ENCODE data around the gene MDM2.
"Not testable (repeated sequence)": the region's sequence is repeated elsewhere in the genome, so short reads cannot be mapped to it uniquely, and the experiment has no call there.

The MDM2 gene

GRCh38 chr12:68827895-68828671, 20.1 kb downstream of the MDM2 start:
- no peak for DNase-seq (ENCODE audit: low spot score)

DNA sequence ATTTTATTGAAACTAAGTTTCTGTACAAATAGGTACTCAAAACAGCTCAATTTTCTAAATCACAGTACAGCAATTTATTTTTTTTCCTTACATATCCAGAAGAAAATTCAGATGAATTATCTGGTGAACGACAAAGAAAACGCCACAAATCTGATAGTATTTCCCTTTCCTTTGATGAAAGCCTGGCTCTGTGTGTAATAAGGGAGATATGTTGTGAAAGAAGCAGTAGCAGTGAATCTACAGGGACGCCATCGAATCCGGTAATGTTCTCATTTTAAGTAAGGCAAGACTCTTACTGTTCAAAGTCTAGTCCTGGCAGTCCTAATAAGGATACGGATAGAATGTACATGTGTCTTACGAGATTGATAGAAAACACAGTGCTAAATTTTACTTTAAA, 20.7 kb downstream of the MDM2 start:
- DNase-seq (ENCODE audit: low spot score) = no peak

DNA sequence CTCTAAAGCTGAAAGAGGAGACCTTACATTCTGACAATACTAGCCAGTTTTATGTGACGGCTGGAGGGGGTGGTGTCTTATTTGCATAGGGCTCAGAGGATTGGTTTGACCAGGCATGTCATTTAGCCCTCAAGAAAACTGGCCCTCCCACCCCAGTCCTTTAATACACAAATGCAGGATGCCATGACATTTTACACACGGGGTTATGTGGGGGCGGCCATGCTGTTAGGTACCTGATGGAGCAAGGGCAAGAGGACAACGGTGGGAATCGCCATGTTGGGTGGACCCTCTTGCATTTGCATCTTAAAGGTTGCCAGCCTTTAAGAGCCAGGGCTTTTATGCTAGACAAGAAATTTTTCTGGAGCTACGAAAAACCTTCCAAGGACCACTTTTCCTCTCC, 23.3 kb downstream of the MDM2 start:
- DNase-seq (ENCODE audit: low spot score) = no peak

DNA sequence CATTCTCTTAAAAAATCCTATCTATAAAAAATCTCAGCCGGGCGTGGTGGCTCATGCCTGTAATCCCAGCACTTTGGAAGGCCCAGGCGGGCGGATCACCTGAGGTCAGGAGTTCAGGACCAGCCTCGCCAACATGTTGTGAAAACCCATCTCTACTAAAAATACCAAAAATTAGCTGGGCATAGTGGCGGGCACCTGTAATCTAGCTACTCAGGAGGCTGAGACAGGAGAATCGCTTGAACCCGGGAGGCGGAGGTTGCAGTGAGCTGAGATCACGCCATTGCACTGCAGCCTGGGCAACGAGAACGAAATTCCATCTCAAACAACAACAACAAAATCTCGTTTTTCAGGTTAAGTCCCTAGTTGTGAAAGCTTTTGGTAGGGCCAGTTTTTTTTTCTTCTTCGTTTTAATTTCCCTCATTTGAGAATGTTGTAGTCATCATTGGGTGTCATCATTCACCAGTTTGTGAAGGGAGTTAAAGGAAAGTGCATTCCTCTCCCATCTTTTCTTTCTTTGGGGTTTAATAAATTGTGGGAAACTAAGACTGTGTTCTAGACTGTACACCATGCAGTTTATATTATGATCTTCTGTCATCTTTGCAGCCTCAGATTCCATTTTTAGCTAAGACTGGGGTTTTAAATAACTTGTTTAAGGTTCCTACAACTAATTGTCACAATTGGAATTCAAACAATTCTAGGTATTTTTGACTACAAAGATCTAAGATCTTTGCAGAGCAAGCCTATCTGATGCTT, 23.9 kb downstream of the MDM2 start:
- DNase-seq (ENCODE audit: low spot score) = no peak

DNA sequence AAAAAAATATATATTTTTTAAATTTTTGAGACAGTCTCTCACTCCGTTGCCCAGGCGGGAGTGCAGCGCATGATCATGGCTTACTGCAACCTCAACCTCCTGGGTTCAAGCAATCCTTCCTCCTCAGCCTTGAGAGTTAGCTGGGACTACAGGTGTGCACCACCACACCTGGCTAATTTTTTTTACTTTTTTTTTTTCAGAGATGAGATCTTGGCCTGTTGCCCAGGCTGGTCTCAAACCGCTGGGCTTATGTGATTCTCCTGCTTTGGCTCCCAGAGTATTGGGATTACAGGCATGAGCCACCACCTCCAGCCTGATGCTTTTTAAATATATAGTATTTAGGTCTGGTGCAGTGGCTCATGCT, 24.5 kb downstream of the MDM2 start:
- no peak for DNase-seq (ENCODE audit: low spot score)

GRCh38 chr12:68833508-68833907, 25.5 kb downstream of the MDM2 start:
- DNase-seq (ENCODE audit: low spot score) = no peak

DNA sequence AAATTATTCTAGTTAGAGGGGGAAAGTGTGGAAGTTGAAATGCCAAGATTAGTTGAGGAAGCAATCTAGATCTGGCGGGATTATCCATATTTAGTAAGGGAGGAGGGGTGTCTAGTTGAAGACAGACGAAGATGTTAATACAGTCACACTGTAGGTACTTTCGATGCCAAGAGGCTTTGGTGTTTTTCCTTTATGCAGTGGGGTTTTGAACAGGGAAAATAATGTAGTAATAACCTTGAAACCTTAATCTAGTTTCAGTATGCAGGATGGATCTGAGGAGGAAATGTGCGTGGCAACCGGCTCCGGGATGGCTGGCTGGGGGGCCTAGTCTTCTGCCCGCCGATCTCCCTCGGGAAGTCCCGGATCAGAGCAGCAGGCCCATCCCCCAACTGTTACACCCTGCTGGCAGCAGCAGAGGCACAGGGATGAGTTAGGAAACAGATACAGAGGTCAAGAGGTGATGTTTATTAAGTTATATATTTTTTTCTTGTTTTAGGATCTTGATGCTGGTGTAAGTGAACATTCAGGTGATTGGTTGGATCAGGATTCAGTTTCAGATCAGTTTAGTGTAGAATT, 27.4 kb downstream of the MDM2 start:
- DNase-seq (ENCODE audit: low spot score) = no peak

DNA sequence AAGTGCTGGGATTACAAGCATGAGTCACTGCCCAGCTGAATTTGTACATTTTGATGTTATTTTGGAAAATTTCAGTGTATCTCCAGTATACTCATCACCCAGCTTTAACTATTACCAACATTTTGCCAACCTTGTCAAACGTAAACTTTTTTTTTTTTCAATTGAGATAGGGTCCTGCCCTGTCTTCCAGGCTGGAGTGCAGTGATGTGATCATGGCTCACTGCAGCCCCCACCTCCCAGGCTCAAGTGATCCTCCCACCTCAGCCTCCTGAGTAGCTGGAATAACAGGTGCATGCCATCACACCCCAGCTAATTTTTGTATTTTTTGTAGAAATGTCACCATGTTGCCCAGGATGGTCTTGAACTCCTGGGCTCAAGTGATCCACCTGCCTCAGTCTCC, 29.2 kb downstream of the MDM2 start:
- no peak for DNase-seq (ENCODE audit: low spot score)

DNA sequence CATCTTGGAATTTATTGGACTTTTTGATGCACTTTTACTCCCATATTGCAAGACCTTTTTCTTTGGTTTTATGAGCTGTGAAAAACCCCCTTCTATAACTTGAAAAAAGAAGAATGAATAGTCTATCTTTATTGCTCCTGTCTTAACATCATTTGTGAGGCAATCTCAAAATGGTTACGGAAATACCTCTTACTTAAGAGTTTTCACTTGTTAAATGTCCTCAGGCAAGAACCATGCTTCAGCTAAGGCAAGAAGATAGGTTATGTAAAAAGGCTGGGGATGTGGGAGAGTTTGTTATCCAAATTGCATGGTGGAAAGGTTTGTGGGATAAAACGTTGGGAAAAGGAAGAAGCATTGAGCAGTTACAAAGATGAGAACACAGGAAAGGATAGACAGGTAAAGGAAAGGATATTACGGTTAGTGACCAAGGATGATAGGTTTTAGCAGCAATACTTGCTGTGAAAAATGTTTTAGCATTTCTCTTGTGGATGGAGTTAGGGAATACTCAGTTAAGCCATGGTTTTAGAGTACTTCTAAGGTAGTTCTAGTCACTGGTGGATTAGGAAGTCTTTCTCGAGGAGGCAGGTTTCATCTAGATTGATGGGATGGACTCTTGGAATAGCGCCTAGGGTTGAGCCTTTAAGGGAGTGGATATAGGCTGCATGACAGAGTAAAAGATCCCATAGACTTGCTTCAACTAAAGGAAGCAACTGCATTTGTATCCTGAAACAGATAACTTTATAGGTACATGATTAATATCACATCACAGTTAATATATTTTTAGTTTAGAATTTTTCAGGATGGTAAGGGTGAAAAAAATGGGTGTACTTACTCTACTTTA, 30.3 kb downstream of the MDM2 start:
- DNase-seq (ENCODE audit: low spot score) = no peak

DNA sequence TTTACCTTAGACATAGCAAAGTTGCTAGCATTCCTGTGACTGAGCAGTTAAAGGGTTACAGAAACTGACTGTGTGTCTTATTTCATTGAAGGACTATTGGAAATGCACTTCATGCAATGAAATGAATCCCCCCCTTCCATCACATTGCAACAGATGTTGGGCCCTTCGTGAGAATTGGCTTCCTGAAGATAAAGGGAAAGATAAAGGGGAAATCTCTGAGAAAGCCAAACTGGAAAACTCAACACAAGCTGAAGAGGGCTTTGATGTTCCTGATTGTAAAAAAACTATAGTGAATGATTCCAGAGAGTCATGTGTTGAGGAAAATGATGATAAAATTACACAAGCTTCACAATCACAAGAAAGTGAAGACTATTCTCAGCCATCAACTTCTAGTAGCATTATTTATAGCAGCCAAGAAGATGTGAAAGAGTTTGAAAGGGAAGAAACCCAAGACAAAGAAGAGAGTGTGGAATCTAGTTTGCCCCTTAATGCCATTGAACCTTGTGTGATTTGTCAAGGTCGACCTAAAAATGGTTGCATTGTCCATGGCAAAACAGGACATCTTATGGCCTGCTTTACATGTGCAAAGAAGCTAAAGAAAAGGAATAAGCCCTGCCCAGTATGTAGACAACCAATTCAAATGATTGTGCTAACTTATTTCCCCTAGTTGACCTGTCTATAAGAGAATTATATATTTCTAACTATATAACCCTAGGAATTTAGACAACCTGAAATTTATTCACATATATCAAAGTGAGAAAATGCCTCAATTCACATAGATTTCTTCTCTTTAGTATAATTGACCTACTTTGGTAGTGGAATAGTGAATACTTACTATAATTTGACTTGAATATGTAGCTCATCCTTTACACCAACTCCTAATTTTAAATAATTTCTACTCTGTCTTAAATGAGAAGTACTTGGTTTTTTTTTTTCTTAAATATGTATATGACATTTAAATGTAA, 31.5 kb downstream of the MDM2 start:
- DNase-seq (ENCODE audit: low spot score) = no peak

DNA sequence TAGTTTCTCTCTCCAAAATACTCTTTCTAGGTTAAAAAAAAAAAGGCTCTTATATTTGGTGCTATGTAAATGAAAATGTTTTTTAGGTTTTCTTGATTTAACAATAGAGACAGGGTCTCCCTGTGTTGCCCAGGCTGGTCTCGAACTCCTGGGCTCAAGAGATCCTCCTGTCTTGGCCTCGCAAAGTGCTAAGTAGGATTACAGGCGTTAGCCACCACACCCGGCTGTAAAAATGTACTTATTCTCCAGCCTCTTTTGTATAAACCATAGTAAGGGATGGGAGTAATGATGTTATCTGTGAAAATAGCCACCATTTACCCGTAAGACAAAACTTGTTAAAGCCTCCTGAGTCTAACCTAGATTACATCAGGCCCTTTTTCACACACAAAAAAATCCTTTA, 33.2 kb downstream of the MDM2 start:
- not testable (repeated sequence) for DNase-seq (ENCODE audit: low spot score)

- no peak for DNase-seq (ENCODE audit: low spot score)
Measured at GRCh38 chr12:68841717-68842116, 33.7 kb downstream of the MDM2 start.

DNA sequence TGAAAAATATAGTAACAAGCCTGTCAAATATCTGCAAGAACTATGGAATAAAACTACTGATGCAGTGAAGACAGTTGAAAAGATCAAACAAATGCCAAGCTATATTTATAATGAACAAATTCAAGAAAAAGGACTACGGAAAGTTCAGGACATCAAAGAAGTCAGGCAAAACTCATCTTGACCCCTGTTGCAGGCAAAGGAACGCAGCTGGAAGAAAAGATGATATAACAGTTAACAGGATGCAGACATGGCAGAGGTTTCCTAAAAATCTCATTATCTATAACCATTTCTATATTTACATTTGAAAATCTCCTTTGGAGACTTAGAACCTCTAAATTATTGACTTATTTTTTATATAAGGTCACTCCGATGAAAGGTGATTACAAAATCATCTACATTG, 34.1 kb downstream of the MDM2 start:
- no peak for DNase-seq (ENCODE audit: low spot score)

DNA sequence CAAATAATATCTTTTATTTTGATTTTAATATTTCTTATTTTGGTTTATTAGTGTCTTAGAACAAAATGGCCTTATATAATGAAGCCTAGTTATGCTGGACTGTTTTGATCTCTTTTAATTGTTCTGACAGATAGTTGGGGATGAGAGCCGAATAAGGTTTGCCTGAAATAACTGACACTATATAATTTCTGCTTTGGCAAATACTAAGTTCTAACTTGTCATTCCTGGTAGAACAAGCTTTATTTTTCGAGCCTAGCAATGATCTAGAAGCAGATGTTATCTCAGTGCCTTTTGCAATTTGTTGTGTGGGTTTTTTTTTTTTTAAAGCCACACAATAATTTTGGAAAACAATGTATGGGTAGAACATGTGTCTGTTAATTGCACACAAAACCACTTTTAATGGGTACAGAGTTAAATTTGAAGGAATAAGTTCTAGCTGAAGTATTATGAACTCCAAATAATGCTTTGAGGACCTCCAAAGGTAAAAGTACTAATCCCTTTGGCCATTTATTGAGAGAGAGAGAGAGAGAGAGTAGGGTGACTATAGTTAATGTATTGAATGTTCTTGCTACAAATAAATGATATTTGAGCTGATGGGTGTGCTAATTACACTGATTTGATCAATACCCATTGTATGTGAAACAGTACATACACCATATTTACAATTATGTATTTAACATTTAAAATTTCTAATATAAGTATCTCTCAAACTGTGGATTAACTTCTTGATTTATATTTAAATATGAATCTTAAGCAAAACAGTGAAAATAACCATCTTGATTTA, 35.0 kb downstream of the MDM2 start:
- DNase-seq (ENCODE audit: low spot score) = no peak

DNA sequence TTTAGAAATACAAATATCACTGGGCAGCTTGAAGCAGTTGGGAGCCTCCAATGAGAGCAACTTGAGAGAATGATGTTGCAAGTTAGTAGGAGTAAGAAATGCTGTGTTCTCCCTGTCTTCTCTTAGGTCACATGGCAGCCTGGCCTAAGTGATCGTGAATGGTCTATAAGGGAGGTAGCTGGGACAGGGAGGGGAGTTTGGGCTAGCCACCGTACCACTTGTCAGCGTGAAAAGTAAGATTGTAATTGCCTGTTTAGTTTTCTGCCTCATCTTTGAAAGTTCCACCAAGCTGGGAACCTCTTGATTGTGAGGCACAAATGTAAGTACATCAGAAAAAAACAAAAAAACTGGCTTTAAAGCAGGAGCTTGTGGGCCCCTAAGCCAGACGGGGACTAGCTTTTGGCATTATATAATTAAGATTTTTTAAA, 36.4 kb downstream of the MDM2 start:
- no peak for DNase-seq (ENCODE audit: low spot score)

GRCh38 chr12:68844788-68845695, 37.1 kb downstream of the MDM2 start:
- DNase-seq (ENCODE audit: low spot score) = no peak

DNA sequence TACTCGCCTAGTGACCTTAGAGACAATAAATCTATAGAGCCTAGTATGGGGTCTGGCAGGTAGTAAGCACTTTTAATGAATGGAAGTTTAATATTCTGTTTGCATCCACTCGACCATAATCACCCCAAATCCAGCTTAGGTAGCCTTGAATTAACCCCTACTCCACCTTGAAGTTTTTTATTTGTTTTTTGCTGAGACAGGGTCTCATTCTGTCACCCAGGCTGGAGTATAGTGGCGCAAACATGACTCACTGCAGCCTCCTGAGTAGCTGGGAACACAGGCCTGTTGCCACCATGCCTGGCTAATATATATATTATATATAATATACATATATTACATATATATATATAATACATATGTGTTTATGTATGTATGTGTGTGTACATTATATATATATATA, 38.8 kb downstream of the MDM2 start:
- DNase-seq (ENCODE audit: low spot score) = no peak

GRCh38 chr12:68850390-68850789, 42.4 kb downstream of the MDM2 start:
- DNase-seq (ENCODE audit: low spot score) = no peak

- DNase-seq (ENCODE audit: low spot score) = no peak
Measured at GRCh38 chr12:68851592-68852306, 43.8 kb downstream of the MDM2 start.
